Astrocyte of the cerebellum (primary cell): ENCODE measurements around the gene TFF1.

Experiments
- DNase-seq: peaks from one replicate; pipeline ENCODE4 v3.0.0-alpha.2; 2011; ENCODE audit warnings: low read depth
- H3K4me3 ChIP-seq: 2 replicates; pipeline ENCODE4 v1.5.1; 2011; ENCODE audit warnings: mild to moderate bottlenecking, low read depth, low read length, moderate library complexity
- in situ Hi-C: cut with HindIII; loops from 2 replicates; pipeline ENCODE4 v1.10.0; 2017; ENCODE audit warnings: low sequenced_read_pairs
- TF ChIP-seq, protein P1 (sequence below): IDR thresholded peaks from 2 replicates; pipeline ENCODE4 v1.5.1; 2012; ENCODE audit warnings: low read length, low read depth, moderate library complexity, mild to moderate bottlenecking; ENCODE audit errors: missing control alignments

Gene TFF1

DNA sequence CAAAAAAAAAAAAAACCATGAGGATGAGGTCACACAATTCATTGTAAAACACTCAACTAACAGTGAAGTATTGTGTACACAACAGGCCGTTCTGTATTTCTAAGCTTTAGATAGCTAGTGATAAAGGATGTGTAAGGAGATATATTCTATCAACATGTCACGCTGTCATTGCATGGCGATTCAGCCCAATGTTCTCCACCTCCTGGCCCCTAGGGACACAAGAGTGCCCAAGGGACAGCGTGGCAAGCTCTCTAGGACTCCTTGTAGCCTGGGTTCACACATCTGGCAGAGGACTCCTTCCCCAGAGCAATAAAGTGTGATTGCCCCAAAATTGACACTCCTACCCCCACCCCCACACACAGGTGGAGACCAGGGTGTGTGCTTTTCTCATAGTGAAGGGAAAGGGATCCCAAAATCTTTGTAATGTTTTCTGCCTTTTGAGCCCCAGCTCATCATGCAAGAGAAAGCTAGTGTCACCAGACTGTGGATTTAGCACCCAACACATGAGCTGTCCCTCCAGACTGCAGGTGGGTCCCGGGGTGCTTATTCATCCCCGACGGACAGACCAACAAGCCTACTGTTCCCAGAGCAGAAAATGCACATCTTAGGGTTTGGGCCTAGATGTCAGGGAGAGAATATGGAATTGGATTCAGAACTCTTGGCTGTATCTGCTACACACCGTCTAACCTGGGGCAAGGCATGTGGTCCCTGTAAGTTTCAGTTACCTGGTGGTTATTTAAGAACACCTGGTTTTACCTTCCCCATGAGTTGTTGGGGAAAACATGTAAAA lies 18.0 kb upstream of the TFF1 start:
- in situ Hi-C loops: no loop called here
- DNase-seq: no peak
- H3K4me3 ChIP-seq: no peak overlapping the region
- TF ChIP-seq, protein P1, sequence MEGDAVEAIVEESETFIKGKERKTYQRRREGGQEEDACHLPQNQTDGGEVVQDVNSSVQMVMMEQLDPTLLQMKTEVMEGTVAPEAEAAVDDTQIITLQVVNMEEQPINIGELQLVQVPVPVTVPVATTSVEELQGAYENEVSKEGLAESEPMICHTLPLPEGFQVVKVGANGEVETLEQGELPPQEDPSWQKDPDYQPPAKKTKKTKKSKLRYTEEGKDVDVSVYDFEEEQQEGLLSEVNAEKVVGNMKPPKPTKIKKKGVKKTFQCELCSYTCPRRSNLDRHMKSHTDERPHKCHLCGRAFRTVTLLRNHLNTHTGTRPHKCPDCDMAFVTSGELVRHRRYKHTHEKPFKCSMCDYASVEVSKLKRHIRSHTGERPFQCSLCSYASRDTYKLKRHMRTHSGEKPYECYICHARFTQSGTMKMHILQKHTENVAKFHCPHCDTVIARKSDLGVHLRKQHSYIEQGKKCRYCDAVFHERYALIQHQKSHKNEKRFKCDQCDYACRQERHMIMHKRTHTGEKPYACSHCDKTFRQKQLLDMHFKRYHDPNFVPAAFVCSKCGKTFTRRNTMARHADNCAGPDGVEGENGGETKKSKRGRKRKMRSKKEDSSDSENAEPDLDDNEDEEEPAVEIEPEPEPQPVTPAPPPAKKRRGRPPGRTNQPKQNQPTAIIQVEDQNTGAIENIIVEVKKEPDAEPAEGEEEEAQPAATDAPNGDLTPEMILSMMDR: no peak

DNA sequence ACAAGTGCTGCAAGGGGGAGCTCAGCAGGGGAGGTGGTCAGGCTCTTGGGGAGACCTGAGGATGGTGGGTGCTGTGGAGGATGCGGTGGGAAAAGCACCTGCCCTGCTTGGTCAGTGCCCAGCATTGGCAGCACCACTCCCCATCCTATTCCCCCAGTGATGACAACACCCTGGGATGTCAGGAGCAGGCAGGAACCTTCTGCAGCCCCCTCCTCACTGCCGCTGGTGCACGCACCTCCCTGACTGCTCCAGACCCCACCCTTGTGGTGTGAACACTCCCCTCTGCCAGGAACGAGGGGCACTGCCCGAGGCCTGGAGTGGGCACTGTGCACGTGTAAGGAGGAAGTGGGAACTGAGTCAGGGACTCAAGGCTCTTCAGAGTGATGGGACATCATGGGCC lies 17.0 kb upstream of the TFF1 start:
- TF ChIP-seq, protein P1: no peak
- no peak for DNase-seq
- in situ Hi-C loops: no loop called here
- no peak overlapping the region for H3K4me3 ChIP-seq

DNA sequence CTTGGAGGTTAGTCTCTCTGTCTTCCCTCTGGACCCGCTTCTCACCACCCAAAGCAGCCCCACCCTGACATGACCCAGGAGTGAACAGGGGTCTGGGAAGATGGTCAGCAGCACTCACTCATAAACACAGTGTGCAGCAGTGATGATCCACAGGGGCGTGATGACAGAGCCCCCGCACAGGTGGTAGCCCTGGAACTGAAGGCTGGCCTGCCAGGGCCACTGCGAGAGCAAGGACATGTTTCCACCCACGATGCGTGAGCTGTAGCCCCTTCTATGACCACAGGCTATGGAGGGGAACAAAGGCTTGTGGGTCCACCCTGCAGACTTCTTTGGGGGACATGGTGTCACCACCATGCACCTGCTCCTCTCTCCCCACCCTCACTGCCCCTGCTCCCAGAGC lies 16.6 kb upstream of the TFF1 start:
- DNase-seq: no peak
- in situ Hi-C loops: no loop called here
- H3K4me3 ChIP-seq: no peak overlapping the region
- TF ChIP-seq, protein P1: no peak

DNA sequence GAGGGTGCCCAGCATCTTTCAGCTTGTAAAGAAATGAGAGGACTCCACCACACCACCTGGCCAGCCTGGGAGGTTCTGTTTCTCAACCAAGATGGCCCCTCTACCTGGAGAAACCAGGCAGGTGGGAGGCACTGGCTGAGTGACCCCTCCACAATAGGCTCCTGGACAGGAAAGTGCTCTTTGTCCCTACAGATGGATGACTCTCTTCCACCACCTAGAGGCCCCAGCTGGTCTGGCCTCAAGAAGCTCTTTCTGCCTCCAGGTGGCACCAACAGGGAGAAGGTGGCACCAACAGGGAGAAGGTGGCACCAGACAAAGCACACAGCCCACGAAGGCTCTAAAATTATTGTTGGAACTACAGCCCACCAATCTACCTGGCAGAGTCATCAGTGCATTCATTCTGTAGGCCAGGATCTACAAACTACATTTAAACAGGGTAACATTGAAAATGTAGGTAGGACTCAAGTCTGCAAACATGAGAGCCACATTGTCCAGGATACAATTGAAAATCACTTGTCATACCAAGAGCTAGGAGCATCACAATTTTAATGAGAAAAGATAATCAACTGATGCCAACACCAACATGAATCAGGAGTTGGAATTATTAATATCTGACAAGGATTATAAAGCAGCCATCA lies 15.1 kb upstream of the TFF1 start:
- no peak for DNase-seq
- TF ChIP-seq, protein P1: peak; percentile 84

DNA sequence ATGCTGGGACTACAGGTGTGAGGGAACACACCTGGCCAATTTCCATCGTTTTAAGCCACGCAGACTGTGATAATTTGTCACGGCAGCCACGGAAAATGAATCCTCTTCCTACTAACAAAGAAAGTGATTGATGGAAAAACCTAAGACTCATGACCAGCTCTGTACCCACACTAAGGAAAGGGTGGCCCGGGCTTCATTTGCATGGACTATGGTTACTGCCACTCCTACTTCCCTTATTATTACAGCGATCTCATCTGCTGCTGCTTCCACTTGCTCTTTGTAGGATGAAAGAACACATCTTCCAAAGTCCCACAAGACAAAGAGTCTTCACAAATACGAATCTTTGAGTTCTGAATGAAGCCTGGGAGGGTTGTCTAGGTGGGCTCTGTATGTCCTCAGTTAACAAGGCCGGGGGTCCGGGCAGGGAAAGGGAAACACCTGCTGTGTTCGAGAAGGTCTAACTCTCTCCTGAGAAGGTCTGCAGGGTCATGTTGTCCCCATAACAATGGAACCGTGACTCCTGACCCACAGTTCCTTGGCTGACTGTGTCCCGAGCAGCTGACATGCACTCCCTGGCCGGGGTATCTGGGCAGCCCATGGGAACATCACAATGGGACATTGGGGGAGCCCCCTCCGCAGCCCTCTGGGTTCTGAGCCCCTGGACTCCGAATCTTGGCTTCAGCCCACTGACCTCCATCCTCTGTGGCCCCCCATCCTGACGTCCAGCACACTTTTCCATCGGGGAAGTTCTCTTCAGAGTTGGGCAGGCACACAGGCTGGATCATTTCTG lies 13.3 kb upstream of the TFF1 start:
- no peak for DNase-seq
- in situ Hi-C loops: no loop called here
- no peak overlapping the region for H3K4me3 ChIP-seq
- TF ChIP-seq, protein P1: no peak

More for the DNA sequence above, 15.1 kb upstream of the TFF1 start:
- H3K4me3 ChIP-seq: no peak overlapping the region
- in situ Hi-C loops: no loop called here

DNA sequence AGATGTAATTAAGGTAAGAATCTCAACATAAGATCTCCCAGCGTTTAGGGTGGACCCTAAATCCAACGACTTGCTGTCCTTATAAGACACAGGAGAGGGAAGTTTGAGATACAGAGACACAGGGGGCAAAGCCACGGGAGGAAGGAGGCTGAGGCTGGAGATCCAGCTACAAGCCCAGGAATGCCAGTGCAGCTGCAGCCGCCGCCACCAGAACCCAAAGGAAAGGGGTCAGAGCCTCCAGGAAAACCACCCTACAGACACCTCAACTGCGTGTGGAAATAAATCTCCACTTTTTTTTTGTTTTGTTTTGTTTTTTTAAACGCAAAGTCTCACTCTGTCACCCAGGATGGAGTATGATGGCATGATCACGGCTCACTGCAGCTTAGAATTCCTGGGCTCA lies 12.1 kb upstream of the TFF1 start:
- in situ Hi-C loops: no loop called here
- TF ChIP-seq, protein P1: no peak
- no peak for DNase-seq
- no peak overlapping the region for H3K4me3 ChIP-seq
